22Rv1 (cell line): ENCODE results near the gene LRBA.

ENCODE experiments used
- H3K27ac ChIP-seq: fragments of 450-650 bp; 2 replicates; pipeline ENCODE4 v1.5.1; 2017
- CTCF ChIP-seq: fragments of 450-650 bp; IDR thresholded peaks from 2 replicates; pipeline ENCODE4 v1.5.1; 2017; ENCODE audit warnings: mild to moderate bottlenecking
- ZFX ChIP-seq: fragments of 450-650 bp; IDR thresholded peaks from 2 replicates; pipeline ENCODE4 v1.6.1; 2017; ENCODE audit warnings: antibody characterized with exemption, borderline replicate concordance

LRBA gene

GRCh38 chr4:150943818-150944217 is 71.3 kb downstream of the LRBA start:
- no peak overlapping the region for H3K27ac ChIP-seq
- TF ChIP-seq ZFX (no peak), CTCF (no peak)

GRCh38 chr4:150943126-150943525 is 72.0 kb downstream of the LRBA start:
- TF ChIP-seq ZFX = no peak

GRCh38 chr4:150942539-150942938 is 72.5 kb downstream of the LRBA start:
- TF ChIP-seq ZFX (no peak), CTCF (no peak)

More at GRCh38 chr4:150943126-150943525, 72.0 kb downstream of the LRBA start:
- H3K27ac ChIP-seq = no peak overlapping the region

GRCh38 chr4:150940123-150940522 is 75.0 kb downstream of the LRBA start:
- TF ChIP-seq CTCF (no peak), ZFX (no peak)
- H3K27ac ChIP-seq = no peak overlapping the region

More at GRCh38 chr4:150942539-150942938, 72.5 kb downstream of the LRBA start:
- no peak overlapping the region for H3K27ac ChIP-seq

GRCh38 chr4:150939530-150939929 is 75.6 kb downstream of the LRBA start:
- TF ChIP-seq CTCF (no peak), ZFX (no peak)
- H3K27ac ChIP-seq = no peak overlapping the region

GRCh38 chr4:150938873-150939499 is 76.1 kb downstream of the LRBA start:
- H3K27ac ChIP-seq = no peak overlapping the region
- no peak for TF ChIP-seq ZFX
- TF ChIP-seq CTCF = no peak

DNA sequence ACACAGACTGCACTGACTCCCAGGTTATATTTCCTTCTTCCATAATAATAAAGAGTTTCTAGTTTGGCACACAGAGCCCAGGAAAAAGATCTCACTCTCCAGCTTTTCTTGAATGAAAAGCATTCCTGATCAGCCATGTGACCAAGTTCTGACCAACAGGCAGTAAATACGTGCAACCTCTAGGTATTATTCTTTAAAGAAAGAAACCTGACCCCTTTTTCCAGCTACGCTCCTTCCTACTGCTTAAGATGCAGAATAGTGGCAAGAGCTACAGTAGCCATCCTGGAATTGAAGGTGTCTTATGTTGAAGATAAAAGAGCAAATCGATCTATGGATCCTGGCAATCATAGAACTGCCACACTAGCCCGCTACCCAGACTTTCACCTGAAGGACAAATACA is 76.7 kb downstream of the LRBA start:
- no peak overlapping the region for H3K27ac ChIP-seq

More for the DNA sequence above, 76.7 kb downstream of the LRBA start:
- TF ChIP-seq CTCF = no peak
- TF ChIP-seq ZFX = no peak
